CD14-positive monocyte (primary cell): Measurements from ENCODE around the gene TMEM252. TPM values are rescaled to one million over a fixed set of nuclear protein-coding genes. Genes with fewer than 3 reads are reported as not detected.

Experiments used
- DNase-seq, 3 donors: peaks; one replicate each; pipeline ENCODE4 v3.0.0-alpha.2; 2011 to 2022
- H2AFZ ChIP-seq: 2 replicates; pipeline ENCODE4 v1.6.0; 2012; ENCODE audit warnings: mild to moderate bottlenecking, low read depth, low read length, inconsistent platforms; ENCODE audit not compliant: insufficient read depth, poor library complexity, severe bottlenecking
- H3K27ac ChIP-seq, 2 donors: 1 replicate in 1 of 2; 2 replicates in 1 of 2; pipeline ENCODE4 v1.5.1; 2012 to 2013; ENCODE audit warnings: low read length in 2 of 2, control low read depth in 1 of 2, inconsistent platforms in 1 of 2, low read depth in 1 of 2, mild to moderate bottlenecking in 1 of 2
- H3K27me3 ChIP-seq, 2 donors: one replicate each; pipeline versions ENCODE4 v1.6.0 to v1.6.1; 2011 to 2013; ENCODE audit warnings: low read length in 2 of 2; ENCODE audit not compliant: control insufficient read depth in 2 of 2, insufficient read depth in 2 of 2
- H3K36me3 ChIP-seq, 2 donors: replicated peaks in 1 of 2; 1 replicate in 1 of 2; 2 replicates in 1 of 2; pipeline versions ENCODE4 v1.5.1 to v1.6.1; 2012 to 2013; ENCODE audit warnings: low read length in 2 of 2, control low read depth in 1 of 2, inconsistent platforms in 1 of 2, mild to moderate bottlenecking in 1 of 2; ENCODE audit not compliant: insufficient read depth in 2 of 2, control insufficient read depth in 1 of 2
- H3K4me1 ChIP-seq, 2 donors: 1 replicate in 1 of 2; 2 replicates in 1 of 2; pipeline versions ENCODE4 v1.5.1 to v1.6.1; 2012 to 2013; ENCODE audit warnings: low read length in 2 of 2, control low read depth in 1 of 2, inconsistent platforms in 1 of 2, mild to moderate bottlenecking in 1 of 2, moderate library complexity in 1 of 2; ENCODE audit not compliant: insufficient read depth in 2 of 2, control insufficient read depth in 1 of 2
- H3K4me2 ChIP-seq: replicated peaks from 2 replicates; pipeline ENCODE3; 2012; ENCODE audit warnings: low read length, moderate library complexity, mild to moderate bottlenecking; ENCODE audit not compliant: poor library complexity, severe bottlenecking; ENCODE audit errors: extremely low read depth
- H3K4me3 ChIP-seq, 3 experiments: fragments of 200-600 bp in 1 of 3; sonication (generic) in 1 of 3; replicated peaks in 1 of 3; 1 replicate in 2 of 3; 2 replicates in 1 of 3; pipeline ENCODE4 v1.5.1; 2011 to 2013; ENCODE audit warnings: low read length in 3 of 3, mild to moderate bottlenecking in 3 of 3, control low read depth in 2 of 3, low read depth in 2 of 3, inconsistent platforms in 1 of 3, moderate library complexity in 1 of 3
- H3K79me2 ChIP-seq: 2 replicates; pipeline ENCODE4 v1.6.0; 2012; ENCODE audit warnings: mild to moderate bottlenecking, control low read depth, inconsistent platforms, low read length, moderate library complexity; ENCODE audit not compliant: insufficient read depth
- H3K9ac ChIP-seq: 2 replicates; pipeline ENCODE4 v1.6.0; 2017; ENCODE audit warnings: low read length, mild to moderate bottlenecking; ENCODE audit not compliant: insufficient read depth, poor library complexity, severe bottlenecking
- H3K9me3 ChIP-seq, 2 donors: replicated peaks in 1 of 2; 1 replicate in 1 of 2; 2 replicates in 1 of 2; pipeline versions ENCODE4 v1.5.1 to v1.6.1; 2012 to 2013; ENCODE audit warnings: low read length in 2 of 2, control low read depth in 1 of 2; ENCODE audit not compliant: control insufficient read depth in 1 of 2, insufficient read depth in 1 of 2
- H4K20me1 ChIP-seq: 2 replicates; pipeline ENCODE4 v1.6.0; 2012; ENCODE audit warnings: mild to moderate bottlenecking, low read length, control low read depth, moderate library complexity; ENCODE audit not compliant: insufficient read depth
- H3K27ac Mint-ChIP-seq, 7 donors: one replicate each; pipeline ENCODE4 v1.8.0; 2020; ENCODE audit warnings: mild to moderate bottlenecking in 7 of 7, mixed read lengths in 7 of 7, moderate library complexity in 6 of 7, inconsistent platforms in 2 of 7
- H3K27me3 Mint-ChIP-seq, 3 donors: one replicate each; pipeline ENCODE4 v1.8.0; 2021 to 2022; ENCODE audit warnings: low read depth in 3 of 3, mild to moderate bottlenecking in 3 of 3, mixed read lengths in 3 of 3, moderate library complexity in 3 of 3, inconsistent platforms in 1 of 3
- H3K36me3 Mint-ChIP-seq, 2 donors: one replicate each; pipeline ENCODE4 v1.8.0; 2020; ENCODE audit warnings: mixed read lengths in 2 of 2, inconsistent platforms in 1 of 2, mild to moderate bottlenecking in 1 of 2
- H3K4me1 Mint-ChIP-seq: one replicate; pipeline ENCODE4 v1.8.0; 2020; ENCODE audit warnings: mild to moderate bottlenecking, mixed read lengths
- H3K4me3 Mint-ChIP-seq, 2 donors: one replicate each; pipeline ENCODE4 v1.8.0; 2020; ENCODE audit warnings: mild to moderate bottlenecking in 2 of 2, mixed read lengths in 2 of 2, moderate library complexity in 1 of 2
- H3K9me3 Mint-ChIP-seq, 7 donors: one replicate each; pipeline ENCODE4 v1.8.0; 2020 to 2022; ENCODE audit warnings: mixed read lengths in 7 of 7, mild to moderate bottlenecking in 6 of 7, moderate library complexity in 6 of 7, inconsistent platforms in 2 of 7
- CTCF ChIP-seq: fragments of 200-600 bp; IDR thresholded peaks from one replicate; pipeline ENCODE4 v1.8.0; 2022; ENCODE audit warnings: antibody characterized with exemption, mild to moderate bottlenecking
- WGBS: methylation state at CpG from one replicate; pipeline ENCODE4 v1.1.5; 2013; ENCODE audit warnings: missing lambda C conversion rate; ENCODE audit not compliant: insufficient coverage; 5-methylcytosine and 5-hydroxymethylcytosine counted together
- intact Hi-C, 2 donors: fragments of 100-400 bp; cut with micrococcal nuclease; formaldehyde crosslinking; loops; one replicate each; pipeline versions ENCODE4 v1.15.0 to v1.15.1; 2023
- polyA plus RNA-seq, 3 donors: library from polyadenylated mRNA; depleted of rRNA in 1 of 3; unstranded in 2 of 3; stranded (reverse) in 1 of 3; fragments of 300-500 nt in 2 of 3; fragments of >200 nt in 1 of 3; fragmentation: Illumina TruSeq in 2 of 3; gene quantifications; 1 replicate in 2 of 3; 2 replicates in 1 of 3; pipeline ENCODE4 v1.2.3, GENCODE V29; 2012 to 2021

TMEM252 gene
- polyA plus RNA-seq, 3 donors = not detected

GRCh38 chr9:68537616-68537880 is 3.1 kb downstream of the TMEM252 start:
- peaks cover 22% of the 10 kb centered on the region for H3K4me1 Mint-ChIP-seq

DNA sequence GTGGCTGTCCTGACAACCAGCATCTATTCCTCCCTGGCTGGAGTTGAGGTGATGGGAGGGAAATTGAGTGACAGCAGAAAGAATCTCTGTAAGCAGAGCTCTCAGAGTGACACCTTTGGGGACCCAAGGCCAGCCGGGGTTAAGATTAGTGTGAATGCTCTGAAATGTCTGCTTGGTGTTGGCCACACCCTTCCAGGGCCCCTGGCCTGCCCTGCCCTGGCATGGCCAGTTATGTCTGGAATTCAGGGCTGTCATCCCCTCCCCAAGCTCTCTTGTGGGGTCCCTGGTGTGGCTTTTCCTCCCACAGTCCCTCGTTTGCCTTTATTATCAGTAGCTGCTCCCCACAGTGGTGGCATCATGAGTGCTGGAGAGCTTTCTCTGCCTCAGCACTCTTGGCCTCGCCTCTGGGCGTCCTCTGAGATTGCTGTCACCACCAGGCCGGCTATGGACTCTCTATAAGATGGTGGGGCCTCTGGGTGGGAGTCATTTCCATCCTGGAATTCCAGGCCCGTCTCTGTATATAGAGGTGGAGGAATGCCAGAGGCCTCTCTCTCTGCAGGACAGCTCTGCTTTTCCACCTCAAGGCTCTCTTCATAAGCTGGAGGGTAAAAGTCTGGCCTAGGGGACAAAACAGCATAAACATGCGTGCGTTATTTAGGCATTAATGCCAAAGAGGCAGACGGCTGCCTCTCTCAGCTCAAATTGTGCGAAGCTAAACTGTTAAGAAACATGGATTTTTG is 3.6 kb downstream of the TMEM252 start:
- intact Hi-C loops = no loop called here
- peak overlapping the region in 2 of 7 donors; percentile 14 to 57 for H3K27ac Mint-ChIP-seq
- Histone ChIP-seq H3K36me3 (no peaks in the 10 kb centered on the region), H3K79me2 (no peaks in the 10 kb centered on the region), H3K27me3 (no peaks in the 10 kb centered on the region), H3K4me2 (no peak overlapping the region), H3K9ac (no peak overlapping the region), H2AFZ (no peak overlapping the region), H3K4me3 (no peak overlapping the region), H4K20me1 (no peaks in the 10 kb centered on the region), H3K27ac (no peak overlapping the region), H3K9me3 (no peaks in the 10 kb centered on the region), H3K4me1 (peaks cover 22 to 25% of the 10 kb centered on the region in 2 donors)
- no peak for TF ChIP-seq CTCF
- H3K4me1 Mint-ChIP-seq = peaks cover 23% of the 10 kb centered on the region
- peaks cover 0 to under 1% of the 10 kb centered on the region in 2 donors for H3K36me3 Mint-ChIP-seq
- H3K27me3 Mint-ChIP-seq = peaks cover 0 to 2% (median 0%) of the 10 kb centered on the region in 3 donors
- no peaks in the 10 kb centered on the region for H3K9me3 Mint-ChIP-seq
- H3K4me3 Mint-ChIP-seq = no peak overlapping the region
- WGBS = 98% methylated on average over 6 of the region's 10 CpGs
- DNase-seq = no peak

More at GRCh38 chr9:68537616-68537880, 3.1 kb downstream of the TMEM252 start:
- peaks cover 0 to 2% (median 0%) of the 10 kb centered on the region in 3 donors for H3K27me3 Mint-ChIP-seq
- no peak overlapping the region for H3K9ac ChIP-seq
- no peaks in the 10 kb centered on the region for H3K27me3 ChIP-seq
- no peaks in the 10 kb centered on the region for H4K20me1 ChIP-seq
- H3K9me3 Mint-ChIP-seq = no peaks in the 10 kb centered on the region
- H3K4me3 ChIP-seq = no peak overlapping the region
- H3K4me2 ChIP-seq = no peak overlapping the region
- peaks cover 0 to 6% of the 10 kb centered on the region in 2 donors for H3K36me3 Mint-ChIP-seq
- no peak for DNase-seq
- H3K27ac Mint-ChIP-seq = peak overlapping the region in 1 of 7 donors; percentile 2
- H3K79me2 ChIP-seq = no peaks in the 10 kb centered on the region
- H3K4me1 ChIP-seq = peaks cover 17 to 20% of the 10 kb centered on the region in 2 donors
- WGBS = no CpG with 5 or more reads among the region's 1 CpG
- H3K9me3 ChIP-seq = no peaks in the 10 kb centered on the region
- no peak overlapping the region for H3K4me3 Mint-ChIP-seq
- no peak overlapping the region for H3K27ac ChIP-seq
- no peak for TF ChIP-seq CTCF
- intact Hi-C loops = no loop called here
- H2AFZ ChIP-seq = no peak overlapping the region
- no peaks in the 10 kb centered on the region for H3K36me3 ChIP-seq
